Lower lobe of right lung (tissue), 2 donors: ENCODE measurements around the gene EXOC3. TPM values are rescaled to one million over a fixed set of nuclear protein-coding genes. Genes with fewer than 3 reads are reported as not detected.
A peak's percentile ranks its signal among the peaks of the same experiment; 100 is the strongest.

ENCODE experiments used
- ATAC-seq, 2 donors: fragments of 200-7000 bp; cut with Tn5 transposase; one replicate each; pipeline ENCODE4 v1.9.1; 2020 to 2022; ENCODE audit warnings: mild to moderate bottlenecking in 2 of 2, moderate library complexity in 2 of 2
- DNase-seq: peaks from one replicate; pipeline ENCODE4 v3.0.0-alpha.2; 2020
- H3K27ac ChIP-seq: fragments of 200-600 bp; one replicate; pipeline ENCODE4 v1.8.0; 2022
- H3K27me3 ChIP-seq: fragments of 200-600 bp; one replicate; pipeline ENCODE4 v1.8.0; 2022; ENCODE audit warnings: low read depth
- H3K36me3 ChIP-seq: fragments of 200-600 bp; one replicate; pipeline ENCODE4 v1.8.0; 2022; ENCODE audit warnings: mild to moderate bottlenecking
- H3K4me1 ChIP-seq: fragments of 200-600 bp; one replicate; pipeline ENCODE4 v1.8.0; 2022
- H3K4me3 ChIP-seq: fragments of 200-600 bp; one replicate; pipeline ENCODE4 v1.8.0; 2022; ENCODE audit warnings: mild to moderate bottlenecking
- H3K9me3 ChIP-seq: fragments of 200-600 bp; one replicate; pipeline ENCODE4 v1.8.0; 2022
- intact Hi-C: fragments of 100-400 bp; cut with DNase I; formaldehyde crosslinking; loops from one replicate; pipeline ENCODE4 v1.11.0; 2022
- total RNA-seq: library from RNA; stranded (reverse); fragmentation: NEBNext Ultra II Directional; extraction: Animal tissue kit (Norgen Biotek cat#: 25700); gene quantifications from one replicate; pipeline ENCODE4 v1.2.1, GENCODE V29; 2021
- TF ChIP-seq, protein P1 (sequence below): fragments of 200-600 bp; IDR thresholded peaks from one replicate; pipeline ENCODE4 v1.8.0; 2022; ENCODE audit warnings: antibody characterized with exemption, mild to moderate bottlenecking
- donor health status: DM: no; HTN: yes; CAD: no; lungs with severe emphysema.

EXOC3 gene
- total RNA-seq, 1 donor from 2014 or later, result 58.9 TPM

DNA sequence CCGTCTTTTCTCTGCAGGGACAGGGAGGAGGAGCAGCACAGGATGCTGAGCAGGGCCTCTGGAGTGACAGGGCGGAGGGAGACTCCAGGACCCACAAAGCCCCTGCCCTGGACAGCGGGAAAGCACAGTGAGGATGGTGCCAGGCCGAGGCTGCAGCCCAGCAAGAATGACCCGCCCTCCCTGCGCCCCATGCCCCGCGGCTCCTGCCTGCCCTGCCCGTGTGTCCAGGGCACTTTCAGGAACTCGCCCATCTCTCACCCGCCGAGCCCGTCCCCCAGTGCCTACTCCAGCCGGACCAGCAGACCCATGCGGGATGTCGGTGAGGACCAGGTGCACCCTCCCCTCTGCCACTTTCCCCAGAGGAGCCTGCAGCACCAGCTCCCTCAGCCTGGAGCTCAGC is 9.1 kb upstream of the EXOC3 start:
- DNase-seq (no peak), ATAC-seq (no peak)
- intact Hi-C loops, result no loop called here
- Histone ChIP-seq H3K27me3 (no peaks in the 10 kb centered on the region), H3K4me3 (no peak overlapping the region), H3K4me1 (peaks cover 11% of the 10 kb centered on the region), H3K36me3 (no peaks in the 10 kb centered on the region), H3K27ac (no peak overlapping the region), H3K9me3 (no peaks in the 10 kb centered on the region)
- TF ChIP-seq, protein P1, sequence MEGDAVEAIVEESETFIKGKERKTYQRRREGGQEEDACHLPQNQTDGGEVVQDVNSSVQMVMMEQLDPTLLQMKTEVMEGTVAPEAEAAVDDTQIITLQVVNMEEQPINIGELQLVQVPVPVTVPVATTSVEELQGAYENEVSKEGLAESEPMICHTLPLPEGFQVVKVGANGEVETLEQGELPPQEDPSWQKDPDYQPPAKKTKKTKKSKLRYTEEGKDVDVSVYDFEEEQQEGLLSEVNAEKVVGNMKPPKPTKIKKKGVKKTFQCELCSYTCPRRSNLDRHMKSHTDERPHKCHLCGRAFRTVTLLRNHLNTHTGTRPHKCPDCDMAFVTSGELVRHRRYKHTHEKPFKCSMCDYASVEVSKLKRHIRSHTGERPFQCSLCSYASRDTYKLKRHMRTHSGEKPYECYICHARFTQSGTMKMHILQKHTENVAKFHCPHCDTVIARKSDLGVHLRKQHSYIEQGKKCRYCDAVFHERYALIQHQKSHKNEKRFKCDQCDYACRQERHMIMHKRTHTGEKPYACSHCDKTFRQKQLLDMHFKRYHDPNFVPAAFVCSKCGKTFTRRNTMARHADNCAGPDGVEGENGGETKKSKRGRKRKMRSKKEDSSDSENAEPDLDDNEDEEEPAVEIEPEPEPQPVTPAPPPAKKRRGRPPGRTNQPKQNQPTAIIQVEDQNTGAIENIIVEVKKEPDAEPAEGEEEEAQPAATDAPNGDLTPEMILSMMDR, result no peak

DNA sequence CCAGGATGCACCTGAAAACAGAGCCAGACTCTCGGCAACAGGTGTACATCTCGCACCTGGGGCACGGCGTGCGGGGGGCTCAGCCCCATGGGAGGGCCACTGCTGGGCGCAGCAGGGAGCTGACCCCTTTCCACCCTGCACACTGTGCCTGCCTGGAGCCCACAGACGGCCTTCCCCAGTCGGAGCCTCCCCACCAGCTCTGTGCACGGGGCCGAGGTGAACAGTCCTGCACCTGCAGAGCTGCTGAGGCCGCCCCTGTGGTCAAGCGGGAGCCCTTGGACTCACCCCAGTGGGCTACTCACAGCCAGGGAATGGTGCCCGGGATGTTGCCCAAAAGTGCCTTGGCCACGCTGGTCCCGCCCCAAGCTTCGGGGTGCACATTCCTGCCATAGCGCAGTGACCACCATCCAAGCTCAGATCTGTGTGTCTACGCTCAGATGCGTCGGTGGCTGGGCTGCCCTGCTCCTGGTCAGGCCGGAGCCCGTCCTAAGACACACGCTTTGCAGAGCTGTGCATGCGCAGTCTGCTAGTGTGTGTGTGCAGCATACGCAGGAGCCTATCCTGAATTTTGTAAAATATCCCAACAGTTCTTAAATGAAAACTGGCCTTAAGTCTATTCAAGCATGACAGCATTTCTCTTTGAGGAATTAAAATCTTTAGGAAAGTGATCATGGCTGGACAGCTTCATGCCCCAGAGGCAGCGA is 8.4 kb upstream of the EXOC3 start:
- H3K9me3 ChIP-seq, result no peaks in the 10 kb centered on the region
- H3K4me3 ChIP-seq, result no peak overlapping the region
- no peaks in the 10 kb centered on the region for H3K36me3 ChIP-seq
- no peaks in the 10 kb centered on the region for H3K27me3 ChIP-seq
- no peak overlapping the region for H3K27ac ChIP-seq
- no peak for ATAC-seq
- intact Hi-C loops, result no loop called here
- TF ChIP-seq, protein P1, result no peak
- peaks cover 11% of the 10 kb centered on the region for H3K4me1 ChIP-seq
- no peak for DNase-seq

DNA sequence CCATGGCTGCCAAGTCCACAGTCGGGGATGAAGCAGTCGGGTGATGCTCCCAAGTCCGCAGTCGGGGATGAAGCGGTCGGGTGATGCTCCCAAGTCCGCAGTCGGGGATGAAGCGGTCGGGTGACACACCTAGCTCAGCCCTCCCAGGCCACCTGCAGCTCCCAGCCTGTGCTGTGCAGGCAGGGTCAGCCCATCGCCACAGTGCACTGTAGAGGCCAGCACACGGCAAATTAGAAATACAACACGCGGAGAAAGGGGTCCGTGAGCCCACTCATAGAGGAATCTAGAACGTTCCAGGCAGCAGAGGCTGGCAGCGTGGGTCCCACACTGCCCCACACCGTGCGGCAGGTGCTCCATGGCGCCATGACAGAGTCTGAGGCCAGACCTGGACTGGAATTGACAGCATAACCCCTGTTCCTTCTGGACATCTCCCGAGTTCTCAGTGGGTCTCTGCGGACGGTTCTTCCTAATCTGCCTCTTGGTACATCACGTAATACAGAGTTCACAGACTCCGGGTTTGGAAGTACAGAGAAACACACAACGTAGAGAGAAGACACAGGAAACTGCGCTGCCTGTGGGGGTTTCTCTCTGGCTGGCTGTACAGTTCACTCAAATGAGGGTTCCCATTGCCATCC is 7.7 kb upstream of the EXOC3 start:
- DNase-seq (no peak), ATAC-seq (no peak)
- H3K27ac ChIP-seq, result no peak overlapping the region
- intact Hi-C loops, result no loop called here
- no peak overlapping the region for H3K4me3 ChIP-seq
- TF ChIP-seq, protein P1, result no peak
- H3K27me3 ChIP-seq, result no peaks in the 10 kb centered on the region
- H3K36me3 ChIP-seq, result no peaks in the 10 kb centered on the region
- peaks cover 6% of the 10 kb centered on the region for H3K4me1 ChIP-seq
- no peaks in the 10 kb centered on the region for H3K9me3 ChIP-seq

DNA sequence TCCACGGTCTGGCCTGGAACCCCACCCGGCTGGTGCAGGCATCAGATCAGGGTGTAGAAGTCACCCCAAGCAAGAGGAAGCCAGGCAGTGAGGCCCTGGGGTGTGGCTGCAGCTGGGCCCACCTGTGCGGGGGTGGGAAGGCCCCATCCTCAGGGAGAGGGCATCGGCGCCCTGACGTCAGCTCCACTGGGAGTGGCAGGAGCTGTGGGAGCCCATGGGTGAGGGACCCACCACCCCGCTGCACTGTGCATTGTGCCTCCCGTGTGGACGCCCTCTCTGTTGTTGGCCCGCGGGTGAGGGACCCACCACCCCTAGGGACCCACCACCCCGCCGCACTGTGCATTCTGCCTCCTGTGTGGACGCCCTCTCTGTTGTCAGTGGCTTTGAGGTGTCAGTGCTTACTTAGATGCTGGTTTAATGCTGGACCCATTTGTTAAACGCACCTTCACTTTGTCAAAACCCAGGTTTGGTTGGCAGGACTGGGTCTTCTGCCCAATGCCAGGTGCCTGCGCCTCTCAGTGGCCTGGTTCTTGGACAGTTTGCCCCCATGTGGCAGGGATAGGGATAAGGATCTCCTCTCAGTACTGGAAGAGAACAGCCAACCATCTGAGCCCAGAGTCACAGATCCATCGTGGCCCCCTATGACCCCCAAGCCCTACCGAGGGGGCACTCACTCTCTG is 6.9 kb upstream of the EXOC3 start:
- Histone ChIP-seq H3K4me1 (no peaks in the 10 kb centered on the region), H3K27me3 (no peaks in the 10 kb centered on the region), H3K27ac (no peak overlapping the region), H3K36me3 (no peaks in the 10 kb centered on the region), H3K9me3 (no peaks in the 10 kb centered on the region), H3K4me3 (no peak overlapping the region)
- no peak for ATAC-seq
- TF ChIP-seq, protein P1, result no peak
- DNase-seq, result peak; percentile 43
- intact Hi-C loops, result no loop called here

DNA sequence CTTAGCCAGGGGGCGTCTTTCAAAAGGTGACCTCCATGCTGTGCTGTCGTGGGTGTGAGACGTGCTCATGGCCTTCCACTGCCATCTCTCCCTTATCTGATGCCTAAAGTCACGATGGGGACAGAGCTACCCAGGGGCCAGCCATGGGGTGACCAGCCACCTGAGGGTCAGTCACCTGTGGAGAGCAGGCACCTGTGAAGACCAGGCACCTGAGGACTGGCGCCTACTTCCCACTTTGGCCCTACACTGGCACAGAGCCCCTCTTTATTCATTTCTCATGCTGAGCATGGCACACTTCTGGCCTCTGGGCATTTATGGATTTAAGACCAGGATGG is 6.4 kb upstream of the EXOC3 start:
- ATAC-seq (no peak), DNase-seq (no peak)
- H3K27me3 ChIP-seq, result no peaks in the 10 kb centered on the region
- intact Hi-C loops, result no loop called here
- no peaks in the 10 kb centered on the region for H3K4me1 ChIP-seq
- H3K4me3 ChIP-seq, result no peak overlapping the region
- no peaks in the 10 kb centered on the region for H3K9me3 ChIP-seq
- no peaks in the 10 kb centered on the region for H3K36me3 ChIP-seq
- TF ChIP-seq, protein P1, result no peak
- no peak overlapping the region for H3K27ac ChIP-seq
